Progenitor cell of endocrine pancreas (in vitro differentiated cells): ENCODE measurements around the gene DCD. TPM values are rescaled to one million over a fixed set of nuclear protein-coding genes. Genes with fewer than 3 reads are reported as not detected.

Experiments used
- DNase-seq: peaks from one replicate; pipeline ENCODE4 v3.0.0; 2021; ENCODE audit warnings: low spot score; ENCODE audit not compliant: unreplicated experiment
- H3K27ac Mint-ChIP-seq: 2 replicates; pipeline ENCODE4 v1.8.0; 2021; ENCODE audit warnings: mild to moderate bottlenecking, moderate library complexity, mixed read lengths
- H3K27me3 Mint-ChIP-seq: 2 replicates; pipeline ENCODE4 v1.8.0; 2021; ENCODE audit warnings: mixed read lengths
- H3K36me3 Mint-ChIP-seq: 2 replicates; pipeline ENCODE4 v1.8.0; 2022; ENCODE audit warnings: mixed read lengths; ENCODE audit not compliant: insufficient read depth
- H3K4me1 Mint-ChIP-seq: 2 replicates; pipeline ENCODE4 v1.8.0; 2021; ENCODE audit warnings: low read depth, mixed read lengths
- H3K4me3 Mint-ChIP-seq: 2 replicates; pipeline ENCODE4 v1.8.0; 2021; ENCODE audit warnings: low read depth, mild to moderate bottlenecking, moderate library complexity, mixed read lengths
- H3K9me3 Mint-ChIP-seq: 2 replicates; pipeline ENCODE4 v1.8.0; 2021; ENCODE audit warnings: low read depth, mixed read lengths
- CTCF ChIP-seq: fragments of 200-600 bp; sonication (generic); IDR thresholded peaks from one replicate; pipeline ENCODE4 v1.5.0; 2021; ENCODE audit warnings: antibody characterized with exemption, mild to moderate bottlenecking; ENCODE audit not compliant: unreplicated experiment
- total RNA-seq: library from RNA; stranded (reverse); gene quantifications from 2 replicates; pipeline ENCODE4 v1.2.1, GENCODE V29; 2021

Gene DCD
- total RNA-seq, 1 donor from 2014 or later = not detected

DNA sequence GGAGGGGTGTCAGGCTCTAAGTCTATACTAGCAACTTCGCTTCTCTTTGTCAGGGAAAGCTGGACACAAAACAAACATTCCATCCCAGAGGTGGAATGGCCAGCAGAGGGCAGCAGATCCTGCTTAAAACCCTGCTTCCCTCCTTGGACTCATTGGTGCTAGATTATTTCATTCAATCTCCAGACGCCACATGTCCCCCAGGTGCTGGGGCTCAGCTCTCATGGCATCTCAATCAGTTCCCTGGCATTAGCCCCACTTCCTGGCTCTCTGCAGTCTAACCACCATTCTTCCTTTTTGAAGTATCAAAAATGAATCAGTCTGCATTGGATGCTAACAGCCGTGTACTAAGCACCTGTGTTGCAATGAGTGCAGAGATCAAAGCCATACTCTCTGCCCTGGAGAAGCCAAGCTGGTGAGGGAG is 51.6 kb downstream of the DCD start:
- Mint-ChIP-seq H3K27me3 (peaks cover 49% of the 10 kb centered on the region), H3K36me3 (no peaks in the 10 kb centered on the region), H3K4me3 (no peak overlapping the region), H3K9me3 (no peaks in the 10 kb centered on the region), H3K4me1 (peaks cover 5% of the 10 kb centered on the region), H3K27ac (no peak overlapping the region)
- peak; percentile 94 for TF ChIP-seq CTCF
- peak; percentile 56 for DNase-seq

DNA sequence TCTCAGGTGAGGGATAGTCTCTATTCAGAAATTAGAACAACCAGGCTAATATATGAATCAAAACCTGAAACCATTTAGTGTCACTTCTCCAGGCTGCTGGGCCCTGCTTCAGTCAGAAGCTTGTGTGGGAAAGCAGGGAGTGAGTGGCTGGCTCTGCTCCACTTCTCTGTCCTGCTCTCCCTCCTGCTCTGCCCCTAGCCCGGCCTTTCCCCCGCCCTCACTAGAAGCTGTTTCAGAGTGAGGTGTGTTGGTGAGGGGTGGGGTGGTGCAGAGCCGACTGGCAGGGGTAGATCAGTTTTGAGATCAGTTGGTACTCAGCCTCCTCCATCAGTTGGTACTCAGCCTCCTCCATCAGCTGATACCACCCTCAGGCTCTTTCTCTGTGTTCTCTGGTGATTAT is 52.7 kb downstream of the DCD start:
- H3K27ac Mint-ChIP-seq = peak overlapping the region; percentile 17
- TF ChIP-seq CTCF = no peak
- no peaks in the 10 kb centered on the region for H3K36me3 Mint-ChIP-seq
- no peaks in the 10 kb centered on the region for H3K9me3 Mint-ChIP-seq
- peaks cover 15% of the 10 kb centered on the region for H3K4me1 Mint-ChIP-seq
- no peak overlapping the region for H3K4me3 Mint-ChIP-seq
- H3K27me3 Mint-ChIP-seq = peaks cover 51% of the 10 kb centered on the region
- no peak for DNase-seq

Other genes starting within 250 kb of the DCD start
- gene ITGA5, start 229.1 kb downstream of the DCD start, total RNA-seq = 32.2 and 37.8 TPM in 2 replicates
- gene GTSF1, start 174.8 kb downstream of the DCD start, total RNA-seq = not detected in 2 replicates
- gene NCKAP1L, start 150.6 kb downstream of the DCD start, total RNA-seq = not detected in 2 replicates
- 0.71 and 0.81 TPM in 2 replicates for gene PDE1B, start 98.8 kb downstream of the DCD start, total RNA-seq
- 22.1 and 22.3 TPM in 2 replicates for gene PPP1R1A, start 59.7 kb downstream of the DCD start, total RNA-seq
- gene LACRT, start 13.5 kb downstream of the DCD start, total RNA-seq = not detected in 2 replicates
- gene MUCL1, start 206.2 kb upstream of the DCD start, total RNA-seq = not detected in 2 replicates